ENCODE measurements around the gene ZFPM1. TPM values are rescaled to one million over a fixed set of nuclear protein-coding genes. Genes with fewer than 3 reads are reported as not detected.

Gene ZFPM1
- total RNA-seq, 1 donor from 2014 or later: 1.7 TPM

DNA sequence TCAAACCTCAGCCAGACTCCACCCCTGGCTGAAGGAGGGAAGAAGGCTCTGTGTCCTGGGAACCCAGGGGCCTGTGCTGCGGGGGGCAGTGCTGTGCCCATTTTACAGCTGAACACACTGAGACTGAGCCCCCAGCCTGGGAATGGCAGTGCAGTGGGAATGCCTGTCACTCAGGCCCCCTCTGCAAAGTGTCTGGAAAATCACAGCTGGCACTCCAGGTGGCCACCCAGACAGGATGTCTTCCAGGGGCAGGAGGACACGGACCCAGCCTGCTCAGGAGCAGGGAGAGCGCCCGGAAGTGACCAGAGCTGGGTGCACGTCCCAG, 37.7 kb upstream of the ZFPM1 start:
- no peaks in the 10 kb centered on the region for H3K36me3 ChIP-seq
- intact Hi-C loops (cut with DNase I): no loop called here
- H3K9me3 ChIP-seq: no peaks in the 10 kb centered on the region
- H3K4me1 ChIP-seq: no peaks in the 10 kb centered on the region
- no peaks in the 10 kb centered on the region for H3K27me3 ChIP-seq
- TF ChIP-seq POLR2AphosphoS5 (IDR thresholded peaks at IDR 0.05; ENCODE audit: insufficient read depth in 1 of 2, low read depth in 1 of 2): no peak
- TF ChIP-seq, protein P1, sequence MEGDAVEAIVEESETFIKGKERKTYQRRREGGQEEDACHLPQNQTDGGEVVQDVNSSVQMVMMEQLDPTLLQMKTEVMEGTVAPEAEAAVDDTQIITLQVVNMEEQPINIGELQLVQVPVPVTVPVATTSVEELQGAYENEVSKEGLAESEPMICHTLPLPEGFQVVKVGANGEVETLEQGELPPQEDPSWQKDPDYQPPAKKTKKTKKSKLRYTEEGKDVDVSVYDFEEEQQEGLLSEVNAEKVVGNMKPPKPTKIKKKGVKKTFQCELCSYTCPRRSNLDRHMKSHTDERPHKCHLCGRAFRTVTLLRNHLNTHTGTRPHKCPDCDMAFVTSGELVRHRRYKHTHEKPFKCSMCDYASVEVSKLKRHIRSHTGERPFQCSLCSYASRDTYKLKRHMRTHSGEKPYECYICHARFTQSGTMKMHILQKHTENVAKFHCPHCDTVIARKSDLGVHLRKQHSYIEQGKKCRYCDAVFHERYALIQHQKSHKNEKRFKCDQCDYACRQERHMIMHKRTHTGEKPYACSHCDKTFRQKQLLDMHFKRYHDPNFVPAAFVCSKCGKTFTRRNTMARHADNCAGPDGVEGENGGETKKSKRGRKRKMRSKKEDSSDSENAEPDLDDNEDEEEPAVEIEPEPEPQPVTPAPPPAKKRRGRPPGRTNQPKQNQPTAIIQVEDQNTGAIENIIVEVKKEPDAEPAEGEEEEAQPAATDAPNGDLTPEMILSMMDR (IDR thresholded peaks at IDR 0.05): no peak
- no peak for TF ChIP-seq POLR2A (IDR thresholded peaks at IDR 0.05)
- H3K4me3 ChIP-seq: no peak overlapping the region
- H3K27ac ChIP-seq: no peak overlapping the region
- DNase-seq (ENCODE audit: extremely low spot score in 2 of 2): no peak

DNA sequence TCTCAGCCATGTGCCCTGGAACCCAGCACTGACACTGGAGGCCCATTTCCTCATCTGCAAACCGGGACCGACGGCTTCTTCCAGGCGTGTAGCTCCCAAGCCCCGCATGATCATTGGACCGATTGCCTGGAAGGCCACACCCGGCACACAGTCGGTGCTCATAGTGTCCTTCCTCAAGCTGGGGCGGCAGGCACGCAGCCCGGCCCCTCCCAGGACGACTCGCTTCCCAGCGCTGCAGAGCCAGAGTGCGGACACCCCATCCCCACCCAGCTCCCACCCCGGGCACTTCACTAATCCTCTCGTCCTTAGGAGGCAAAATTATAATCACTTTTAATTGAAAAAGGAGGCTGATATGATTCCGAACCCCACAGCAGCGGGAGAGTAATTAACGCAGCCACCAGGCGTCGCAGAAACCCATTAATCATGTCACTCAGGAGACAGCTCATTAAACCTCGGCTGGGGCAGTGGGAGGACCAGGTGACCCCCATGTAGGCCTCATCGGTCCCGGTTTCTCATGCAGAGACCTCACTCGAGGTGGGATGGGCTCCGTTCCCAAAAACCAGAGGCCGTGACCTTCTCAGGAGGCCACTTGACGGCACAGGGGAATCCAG, 37.3 kb upstream of the ZFPM1 start:
- Histone ChIP-seq H3K27ac (no peak overlapping the region), H3K36me3 (no peaks in the 10 kb centered on the region), H3K27me3 (no peaks in the 10 kb centered on the region), H3K4me1 (no peaks in the 10 kb centered on the region), H3K4me3 (no peak overlapping the region), H3K9me3 (no peaks in the 10 kb centered on the region)
- no peak for DNase-seq (ENCODE audit: extremely low spot score in 2 of 2)
- TF ChIP-seq POLR2A (IDR thresholded peaks at IDR 0.05): no peak
- no peak for TF ChIP-seq POLR2AphosphoS5 (IDR thresholded peaks at IDR 0.05; ENCODE audit: insufficient read depth in 1 of 2, low read depth in 1 of 2)
- TF ChIP-seq, protein P1 (IDR thresholded peaks at IDR 0.05): no peak
- intact Hi-C loops (cut with DNase I): no loop called here

DNA sequence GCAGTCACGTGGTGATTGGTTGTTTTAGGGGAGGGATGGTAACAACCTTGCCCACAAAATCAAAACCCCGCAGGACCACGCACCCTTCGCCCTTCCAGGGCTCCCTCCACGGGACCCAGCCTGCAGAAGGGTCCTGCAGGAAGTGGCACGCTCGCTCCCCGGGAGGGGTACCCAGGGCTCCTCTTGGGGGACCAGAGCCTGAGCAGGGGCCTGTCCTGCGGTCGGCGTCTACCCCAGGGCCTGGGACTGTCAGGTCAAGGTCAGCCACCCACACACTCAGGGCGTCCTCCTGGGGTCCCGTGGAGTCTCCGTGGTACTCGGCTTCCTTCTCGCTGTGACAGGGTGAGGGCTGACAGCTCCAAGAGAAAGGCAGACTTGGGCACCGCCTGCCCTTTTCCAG, 36.4 kb upstream of the ZFPM1 start:
- Histone ChIP-seq H3K27me3 (no peaks in the 10 kb centered on the region), H3K36me3 (no peaks in the 10 kb centered on the region), H3K4me1 (no peaks in the 10 kb centered on the region), H3K4me3 (no peak overlapping the region), H3K9me3 (no peaks in the 10 kb centered on the region), H3K27ac (no peak overlapping the region)
- TF ChIP-seq POLR2AphosphoS5 (IDR thresholded peaks at IDR 0.05; ENCODE audit: insufficient read depth in 1 of 2, low read depth in 1 of 2) (no peak), POLR2A (IDR thresholded peaks at IDR 0.05) (no peak)
- TF ChIP-seq, protein P1 (IDR thresholded peaks at IDR 0.05): no peak
- intact Hi-C loops (cut with DNase I): no loop called here
- no peak for DNase-seq (ENCODE audit: extremely low spot score in 2 of 2)

DNA sequence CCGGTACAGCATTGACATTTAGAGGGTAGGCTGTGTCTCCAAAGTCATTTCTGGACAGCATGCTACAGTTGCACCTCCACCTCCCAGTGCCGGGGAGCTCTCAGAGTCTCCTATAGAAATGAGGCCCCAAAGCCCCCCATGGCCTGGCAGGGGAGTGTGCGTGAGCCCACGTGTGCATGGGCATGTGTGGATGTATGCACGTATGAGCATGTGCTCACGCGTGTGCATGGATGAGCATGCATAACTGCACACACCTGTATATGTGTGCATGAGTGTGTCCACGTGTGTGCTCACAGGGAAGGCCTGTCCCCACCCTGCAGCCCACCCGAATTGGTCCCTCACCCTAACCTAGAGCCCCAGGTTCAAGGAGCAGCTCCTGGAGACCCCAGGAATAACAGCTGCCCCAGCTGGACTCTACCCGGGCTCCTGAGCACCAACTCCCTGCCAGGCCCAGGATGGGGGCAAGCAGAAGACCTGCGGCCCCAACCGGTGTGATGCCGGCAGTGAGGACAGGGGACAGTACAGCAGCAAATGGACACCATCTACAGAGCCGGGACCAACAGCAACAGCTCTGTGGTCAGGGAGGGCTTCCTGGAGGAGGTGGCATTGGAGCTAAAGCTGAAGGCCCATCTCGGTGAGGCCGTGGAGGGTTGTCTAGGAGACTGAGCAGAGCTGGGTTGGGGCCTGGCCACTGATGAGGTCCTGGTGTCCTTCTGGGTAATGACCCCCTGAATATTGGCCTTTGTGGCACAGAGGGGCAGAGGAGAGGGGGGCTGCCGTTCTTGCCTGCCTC, 35.2 kb upstream of the ZFPM1 start:
- no peaks in the 10 kb centered on the region for H3K27me3 ChIP-seq
- H3K27ac ChIP-seq: no peak overlapping the region
- TF ChIP-seq POLR2A (IDR thresholded peaks at IDR 0.05): no peak
- TF ChIP-seq POLR2AphosphoS5 (IDR thresholded peaks at IDR 0.05; ENCODE audit: insufficient read depth in 1 of 2, low read depth in 1 of 2): no peak
- TF ChIP-seq, protein P1 (IDR thresholded peaks at IDR 0.05): no peak
- H3K36me3 ChIP-seq: no peaks in the 10 kb centered on the region
- H3K4me1 ChIP-seq: no peaks in the 10 kb centered on the region
- H3K9me3 ChIP-seq: no peaks in the 10 kb centered on the region
- DNase-seq (ENCODE audit: extremely low spot score in 2 of 2): no peak
- H3K4me3 ChIP-seq: no peak overlapping the region
- intact Hi-C loops (cut with DNase I): no loop called here

DNA sequence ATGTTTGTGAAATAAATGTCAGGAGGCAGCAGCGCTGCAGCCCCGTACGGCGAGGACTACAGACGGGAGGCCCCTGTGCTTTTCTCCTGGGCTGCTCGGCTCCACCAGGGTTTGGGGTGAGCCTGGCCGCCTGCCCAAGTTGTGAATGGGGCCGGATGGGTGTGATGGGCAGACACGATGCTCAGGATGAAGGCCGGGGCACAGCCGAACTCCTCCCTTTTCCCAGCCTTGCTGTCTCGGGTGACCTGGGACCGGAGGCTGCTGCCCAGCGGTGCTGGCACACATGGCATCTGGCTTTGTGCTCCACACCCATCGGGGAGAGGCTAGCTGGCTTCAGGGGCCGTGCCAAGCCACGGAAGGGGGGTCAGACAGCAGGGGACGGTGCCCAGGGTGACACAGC, 34.2 kb upstream of the ZFPM1 start:
- Histone ChIP-seq H3K4me3 (no peak overlapping the region), H3K9me3 (no peaks in the 10 kb centered on the region), H3K27ac (no peak overlapping the region), H3K27me3 (no peaks in the 10 kb centered on the region), H3K4me1 (no peaks in the 10 kb centered on the region), H3K36me3 (no peaks in the 10 kb centered on the region)
- intact Hi-C loops (cut with DNase I): no loop called here
- TF ChIP-seq POLR2A (IDR thresholded peaks at IDR 0.05) (no peak), POLR2AphosphoS5 (IDR thresholded peaks at IDR 0.05; ENCODE audit: insufficient read depth in 1 of 2, low read depth in 1 of 2) (no peak)
- TF ChIP-seq, protein P1 (IDR thresholded peaks at IDR 0.05): no peak
- DNase-seq (ENCODE audit: extremely low spot score in 2 of 2): no peak
